Retinal pigment epithelial cell (primary cell): Measurements from ENCODE around the gene PROC.
A peak's percentile ranks its signal among the peaks of the same experiment; 100 is the strongest.

ENCODE experiments used
- DNase-seq: peaks from one replicate; pipeline ENCODE4 v3.0.0-alpha.2; 2010; ENCODE audit warnings: low read depth
- H3K4me3 ChIP-seq: 2 replicates; pipeline ENCODE4 v1.5.1; 2011; ENCODE audit warnings: mild to moderate bottlenecking, low read length, control low read depth, moderate library complexity
- CTCF ChIP-seq: conservative IDR thresholded peaks from 2 replicates; pipeline ENCODE4 v1.5.1; 2011; ENCODE audit warnings: low read depth, low read length, control low read depth, inconsistent platforms

Gene PROC

GRCh38 chr2:127386764-127387654, 31.2 kb upstream of the PROC start:
- no peak for TF ChIP-seq CTCF
- DNase-seq: peak; percentile 62
- peak overlapping the region; percentile 93 for H3K4me3 ChIP-seq

- peak within 1 kb of the TSS; percentile 93 for H3K4me3 ChIP-seq
- peak; percentile 61 for DNase-seq
- TF ChIP-seq CTCF: no peak
These were observed 30.4 kb upstream of the PROC start, which contains the start of gene MAP3K2 for GRCh38 chr2:127387655-127388422. Gene MAP3K2 (minus strand): TSS chr2:127387975. CDS start chr2:127343129, 44,846 bp downstream.

GRCh38 chr2:127388423-127389164, 29.6 kb upstream of the PROC start:
- H3K4me3 ChIP-seq: peak overlapping the region; percentile 52
- no peak for DNase-seq
- no peak for TF ChIP-seq CTCF

- H3K4me3 ChIP-seq: no peak overlapping the region
- TF ChIP-seq CTCF: no peak
- DNase-seq: no peak
These were observed 28.3 kb upstream of the PROC start for GRCh38 chr2:127389778-127390435.

- no peak for DNase-seq
- no peak for TF ChIP-seq CTCF
- H3K4me3 ChIP-seq: no peak overlapping the region
These were observed 25.9 kb upstream of the PROC start for GRCh38 chr2:127392133-127392827.
